Endothelial cell (in vitro differentiated cells): Measurements from ENCODE around the gene NELFA. TPM values are rescaled to one million over a fixed set of nuclear protein-coding genes. Genes with fewer than 3 reads are reported as not detected.

Experiments used
- DNase-seq: peaks from one replicate; pipeline ENCODE4 v3.0.0; 2021; ENCODE audit warnings: low spot score
- H3K27ac Mint-ChIP-seq: one replicate; pipeline ENCODE4 v1.8.0; 2021; ENCODE audit warnings: mixed read lengths, inconsistent platforms; ENCODE audit not compliant: unreplicated experiment
- H3K27me3 Mint-ChIP-seq: one replicate; pipeline ENCODE4 v1.8.0; 2021; ENCODE audit warnings: mild to moderate bottlenecking, moderate library complexity, mixed read lengths, inconsistent platforms; ENCODE audit not compliant: unreplicated experiment
- H3K36me3 Mint-ChIP-seq: one replicate; pipeline ENCODE4 v1.8.0; 2021; ENCODE audit warnings: mild to moderate bottlenecking, low read depth, mixed read lengths, inconsistent platforms; ENCODE audit not compliant: unreplicated experiment
- H3K4me1 Mint-ChIP-seq: one replicate; pipeline ENCODE4 v1.8.0; 2021; ENCODE audit warnings: mild to moderate bottlenecking, mixed read lengths, inconsistent platforms; ENCODE audit not compliant: unreplicated experiment
- H3K4me3 Mint-ChIP-seq: one replicate; pipeline ENCODE4 v1.8.0; 2021; ENCODE audit warnings: mild to moderate bottlenecking, mixed read lengths, inconsistent platforms; ENCODE audit not compliant: unreplicated experiment
- H3K9me3 Mint-ChIP-seq: one replicate; pipeline ENCODE4 v1.8.0; 2021; ENCODE audit warnings: mixed read lengths, inconsistent platforms; ENCODE audit not compliant: unreplicated experiment
- CTCF ChIP-seq: fragments of 200-600 bp; sonication (generic); IDR thresholded peaks from one replicate; pipeline ENCODE4 v1.5.0; 2021; ENCODE audit warnings: antibody characterized with exemption; ENCODE audit not compliant: unreplicated experiment
- total RNA-seq: library from RNA; stranded (reverse); fragmentation: NEBNext Ultra II Directional; extraction: Animal tissue kit (Norgen Biotek cat#: 25700); gene quantifications from one replicate; pipeline ENCODE4 v1.2.1, GENCODE V29; 2021; ENCODE audit not compliant: unreplicated experiment

The NELFA gene
- total RNA-seq, 1 donor from 2014 or later: 30.2 TPM

GRCh38 chr4:1948892-1949436 is 59.8 kb downstream of the NELFA start:
- no peak for TF ChIP-seq CTCF
- Mint-ChIP-seq H3K36me3 (peaks cover 9% of the 10 kb centered on the region), H3K9me3 (no peaks in the 10 kb centered on the region), H3K4me3 (no peak overlapping the region), H3K27me3 (peaks cover 4% of the 10 kb centered on the region), H3K27ac (no peak overlapping the region), H3K4me1 (no peaks in the 10 kb centered on the region)
- DNase-seq: no peak

- no peak overlapping the region for H3K4me3 Mint-ChIP-seq
- H3K27ac Mint-ChIP-seq: no peak overlapping the region
- H3K36me3 Mint-ChIP-seq: peaks cover 12% of the 10 kb centered on the region
- no peak for TF ChIP-seq CTCF
- DNase-seq: no peak
- no peaks in the 10 kb centered on the region for H3K4me1 Mint-ChIP-seq
- H3K27me3 Mint-ChIP-seq: peaks cover 4% of the 10 kb centered on the region
- H3K9me3 Mint-ChIP-seq: no peaks in the 10 kb centered on the region
Observed at GRCh38 chr4:1948232-1948631, 60.5 kb downstream of the NELFA start.

- no peak overlapping the region for H3K4me3 Mint-ChIP-seq
- no peaks in the 10 kb centered on the region for H3K4me1 Mint-ChIP-seq
- peaks cover 1% of the 10 kb centered on the region for H3K27me3 Mint-ChIP-seq
- no peaks in the 10 kb centered on the region for H3K9me3 Mint-ChIP-seq
- DNase-seq: no peak
- peaks cover 8% of the 10 kb centered on the region for H3K36me3 Mint-ChIP-seq
- no peak for TF ChIP-seq CTCF
- no peak overlapping the region for H3K27ac Mint-ChIP-seq
Observed at GRCh38 chr4:1945912-1946311, 62.9 kb downstream of the NELFA start.

GRCh38 chr4:1945124-1945895 is 63.5 kb downstream of the NELFA start:
- TF ChIP-seq CTCF: no peak
- H3K4me3 Mint-ChIP-seq: no peak overlapping the region
- no peaks in the 10 kb centered on the region for H3K9me3 Mint-ChIP-seq
- H3K27ac Mint-ChIP-seq: no peak overlapping the region
- no peak for DNase-seq
- H3K27me3 Mint-ChIP-seq: peaks cover 1% of the 10 kb centered on the region
- H3K36me3 Mint-ChIP-seq: peaks cover 8% of the 10 kb centered on the region
- no peaks in the 10 kb centered on the region for H3K4me1 Mint-ChIP-seq

GRCh38 chr4:1943928-1944327 is 64.8 kb downstream of the NELFA start:
- Mint-ChIP-seq H3K27me3 (peaks cover 1% of the 10 kb centered on the region), H3K4me3 (no peak overlapping the region), H3K4me1 (no peaks in the 10 kb centered on the region), H3K27ac (no peak overlapping the region), H3K9me3 (no peaks in the 10 kb centered on the region), H3K36me3 (peaks cover 8% of the 10 kb centered on the region)
- no peak for TF ChIP-seq CTCF
- DNase-seq: no peak
